ENCODE results near the gene RAPH1.

Gene RAPH1

GRCh38 chr2:203489531-203489930, 45.6 kb downstream of the RAPH1 start:
- no peak for DNase-seq (ENCODE audit: low read depth)

DNA sequence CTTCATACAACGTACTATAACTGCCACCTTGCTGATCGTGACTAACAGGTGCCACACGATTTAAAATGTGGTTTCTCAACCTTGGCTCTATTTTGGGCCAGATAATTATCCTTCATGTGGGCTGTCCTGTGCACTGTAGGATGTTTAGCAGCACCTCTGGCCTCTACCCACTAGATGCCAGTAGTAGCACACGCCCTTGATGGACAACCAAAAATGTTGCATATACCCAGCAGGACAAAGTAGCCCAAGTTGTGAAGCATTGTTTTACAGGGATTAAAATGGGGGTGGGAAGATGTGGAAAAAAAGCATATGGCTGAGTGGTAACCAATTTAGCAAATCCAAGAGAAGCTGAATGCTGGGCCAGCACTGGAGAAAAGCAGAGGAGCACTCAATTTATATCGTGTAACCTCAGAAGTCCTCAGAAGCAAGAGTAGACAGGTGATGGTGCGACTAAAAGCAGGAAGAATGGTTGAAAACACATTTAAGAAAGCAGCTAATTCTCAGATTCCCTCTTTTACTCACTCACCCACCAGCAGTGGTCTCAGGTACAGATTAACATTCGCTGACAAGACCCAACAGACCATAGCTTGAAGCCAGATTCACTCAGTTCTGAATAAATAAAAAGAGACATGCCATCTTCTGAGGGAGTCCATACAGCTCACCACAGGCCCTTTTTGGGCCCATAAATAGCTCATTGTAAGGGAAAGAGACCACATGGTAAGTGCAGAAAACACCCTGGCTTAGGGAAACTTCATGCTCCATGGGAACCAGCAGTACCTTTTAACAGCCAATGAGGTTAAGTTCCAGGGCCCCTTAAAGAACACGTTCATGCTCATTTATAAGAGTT, 50.6 kb downstream of the RAPH1 start:
- DNase-seq (ENCODE audit: low read depth) = no peak

DNA sequence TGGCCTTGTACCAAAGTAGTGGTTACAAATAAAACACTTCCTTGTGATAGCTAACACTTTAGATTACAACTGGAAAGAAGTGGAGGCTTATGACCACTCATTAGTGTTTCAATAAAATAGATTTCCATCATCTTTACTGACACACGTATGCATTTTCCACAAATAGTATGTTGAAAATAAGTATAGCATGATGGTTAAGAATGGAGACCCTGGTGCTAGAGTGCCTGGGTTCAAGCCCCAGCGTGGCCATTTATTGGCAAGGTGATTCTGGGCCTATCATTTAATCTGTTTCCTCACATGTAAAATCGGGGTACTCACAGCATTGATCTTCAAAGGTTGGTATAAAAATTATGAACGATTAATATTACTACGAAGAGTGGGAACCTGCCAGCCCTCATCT, 54.5 kb downstream of the RAPH1 start:
- no peak for DNase-seq (ENCODE audit: low read depth)

GRCh38 chr2:203476881-203477280, 58.2 kb downstream of the RAPH1 start:
- no peak for DNase-seq (ENCODE audit: low read depth)

DNA sequence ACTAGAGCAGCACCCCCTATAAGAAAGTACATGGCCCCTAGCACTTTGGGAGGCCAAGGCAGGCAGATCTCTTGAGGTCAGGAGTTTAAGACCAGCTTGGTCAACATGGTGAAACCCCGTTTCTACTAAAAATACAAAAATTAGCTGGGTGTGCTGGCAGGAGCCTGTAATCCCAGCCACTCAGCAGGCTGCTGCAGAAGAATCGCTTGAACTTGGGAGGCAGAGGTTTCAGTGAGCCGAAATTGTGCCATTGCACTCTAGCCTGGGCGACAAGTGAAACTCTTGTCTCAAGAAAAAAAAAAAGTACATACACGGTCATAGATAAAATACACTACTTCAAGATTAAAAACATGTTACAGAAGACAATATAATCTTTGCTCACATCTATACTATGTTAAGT, 63.8 kb downstream of the RAPH1 start:
- DNase-seq (ENCODE audit: low read depth) = no peak

DNA sequence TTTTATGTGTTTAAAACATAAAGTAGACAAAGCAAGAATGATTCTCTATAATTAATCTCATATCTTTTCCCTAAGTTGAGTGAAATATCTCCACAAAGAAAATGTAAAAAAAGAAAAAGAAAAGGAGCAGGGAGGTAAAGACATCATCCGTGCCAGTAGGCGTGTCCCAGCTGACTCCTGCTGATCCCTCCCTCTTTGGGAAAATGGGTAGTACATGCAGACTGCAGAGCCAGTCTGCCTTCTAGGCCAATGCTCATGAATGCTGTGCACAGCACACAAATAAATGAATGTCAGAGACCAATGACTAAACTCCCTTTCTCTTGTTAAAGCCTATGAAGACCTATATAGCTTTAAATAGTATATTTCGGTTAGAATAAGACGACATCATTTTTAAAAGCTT, 64.7 kb downstream of the RAPH1 start:
- DNase-seq (ENCODE audit: low read depth) = no peak

DNA sequence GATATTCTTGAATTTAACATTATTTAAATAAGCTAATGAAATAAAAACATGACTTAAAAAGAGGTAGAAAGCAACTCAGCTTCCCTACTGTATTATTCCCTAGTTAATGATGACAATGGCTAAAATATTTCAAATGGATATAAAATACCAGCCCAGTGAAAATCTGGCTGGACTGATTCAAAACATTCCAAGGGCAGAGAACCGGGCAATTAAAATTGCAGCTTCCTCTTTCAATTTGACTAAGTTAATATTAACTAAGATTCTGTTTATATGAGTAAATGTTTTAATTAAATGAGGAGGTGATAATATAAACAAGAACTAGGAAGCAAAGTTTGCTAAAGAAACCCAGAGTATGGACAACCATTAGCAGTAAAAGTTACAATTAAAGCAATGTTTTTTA, 65.6 kb downstream of the RAPH1 start:
- DNase-seq (ENCODE audit: low read depth) = no peak

GRCh38 chr2:203463266-203463678, 71.8 kb downstream of the RAPH1 start:
- DNase-seq (ENCODE audit: low read depth) = no peak

DNA sequence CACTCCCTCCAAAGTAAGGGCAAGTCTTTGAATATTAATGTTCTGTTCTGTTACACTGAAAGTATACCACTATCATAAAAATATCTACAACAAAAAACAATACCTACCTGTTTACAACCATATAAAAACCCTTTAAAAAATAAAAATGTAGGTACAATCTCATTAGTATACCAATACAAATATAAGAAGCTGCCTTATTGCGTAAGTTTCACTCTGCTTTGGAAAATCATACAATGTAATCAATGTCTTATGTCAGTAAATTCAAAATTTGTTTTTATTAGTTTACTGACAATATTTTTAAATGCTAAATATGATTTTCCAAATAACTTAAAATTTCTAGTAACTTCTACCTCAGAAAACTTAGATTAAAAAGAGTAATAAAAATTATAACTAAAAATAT, 72.8 kb downstream of the RAPH1 start:
- DNase-seq (ENCODE audit: low read depth) = no peak

- no peak for DNase-seq (ENCODE audit: low read depth)
Measured at GRCh38 chr2:203461746-203462145, 73.4 kb downstream of the RAPH1 start.

GRCh38 chr2:203455209-203455608, 79.9 kb downstream of the RAPH1 start:
- DNase-seq (ENCODE audit: low read depth) = no peak

DNA sequence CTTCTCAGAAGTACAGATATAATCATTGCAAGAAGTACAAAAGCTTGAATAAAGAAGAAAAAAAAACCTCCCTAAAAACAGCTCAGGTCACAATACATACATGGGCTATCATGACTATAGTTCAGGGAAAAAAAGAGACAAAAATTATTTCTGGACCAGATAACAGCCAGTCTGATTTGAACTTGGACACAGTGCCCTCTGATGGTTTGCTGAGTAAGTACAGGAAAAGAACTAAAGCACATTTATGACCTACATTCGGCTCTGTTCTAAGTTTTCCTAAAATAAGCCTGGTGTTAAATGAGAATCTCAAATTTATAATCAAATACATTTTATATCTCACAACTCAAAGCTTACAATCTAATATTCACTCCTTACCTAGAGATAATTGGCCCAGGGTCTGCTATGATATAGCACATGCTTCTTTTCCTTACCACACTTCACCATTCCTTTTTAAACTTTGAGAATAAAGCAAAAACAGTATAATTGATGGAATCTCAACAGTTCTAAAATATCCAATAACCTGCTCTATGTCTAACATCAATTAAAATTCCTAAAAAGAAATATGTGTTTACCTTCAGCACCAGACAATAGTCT, 81.1 kb downstream of the RAPH1 start:
- no peak for DNase-seq (ENCODE audit: low read depth)

DNA sequence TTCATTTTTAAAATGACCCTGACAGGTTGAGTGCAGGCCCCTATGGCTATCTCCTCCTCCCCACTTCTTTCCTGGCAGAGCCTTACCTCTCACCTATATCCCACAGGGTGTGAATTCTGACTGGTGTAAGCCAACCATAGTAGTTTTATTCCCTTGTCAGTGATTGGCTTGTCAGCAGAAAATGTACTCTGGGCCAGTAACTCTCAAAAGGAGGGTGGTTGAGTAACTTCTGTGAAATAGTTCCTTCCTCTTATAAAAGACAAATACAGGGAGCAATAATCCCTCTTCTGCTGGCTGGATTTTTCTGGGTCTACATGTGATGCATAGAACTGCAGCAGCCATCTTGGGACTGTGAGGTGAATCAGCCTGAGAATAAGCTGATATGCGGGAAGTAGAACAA, 83.4 kb downstream of the RAPH1 start:
- DNase-seq (ENCODE audit: low read depth) = no peak

DNA sequence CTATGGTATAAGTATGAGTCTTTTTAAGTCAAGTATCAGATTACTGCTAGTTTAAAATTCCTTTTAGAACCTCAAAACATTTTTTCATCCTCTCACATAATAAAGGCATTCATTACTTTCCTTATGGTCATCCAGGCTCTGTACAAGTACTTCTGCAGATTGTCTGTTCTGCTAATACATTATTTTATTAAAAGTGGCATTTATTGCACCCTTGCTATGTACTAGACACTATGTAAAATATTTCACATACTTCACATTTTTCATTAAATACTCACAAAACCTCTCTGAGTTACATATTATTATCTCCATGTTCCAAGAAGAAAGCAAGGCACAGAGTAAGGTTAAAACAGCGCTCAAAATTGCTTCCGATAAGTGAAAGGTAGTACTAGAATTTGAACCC, 84.1 kb downstream of the RAPH1 start:
- peak; percentile 31 for DNase-seq (ENCODE audit: low read depth)

DNA sequence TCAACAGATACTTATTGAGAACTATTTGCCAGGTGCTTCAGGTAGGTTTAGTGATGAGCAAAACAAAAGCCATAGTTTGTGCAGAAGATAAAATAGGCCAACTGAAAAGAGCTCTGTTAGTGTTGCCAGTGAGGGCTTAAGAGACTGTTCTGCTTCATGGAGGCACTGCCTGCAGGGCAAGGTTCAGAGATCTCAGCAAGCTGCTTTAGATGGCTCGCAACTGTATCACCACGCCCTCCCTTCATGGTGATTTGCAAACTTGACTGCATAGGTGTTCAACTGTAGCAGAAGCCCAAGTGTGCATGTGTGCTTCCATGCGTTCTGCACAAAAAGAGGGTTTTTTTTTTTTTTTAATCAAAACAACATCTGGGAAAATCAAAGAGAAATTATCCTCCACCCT, 84.5 kb downstream of the RAPH1 start:
- DNase-seq (ENCODE audit: low read depth) = no peak

- DNase-seq (ENCODE audit: low read depth) = no peak
Measured at GRCh38 chr2:203446780-203447179, 88.3 kb downstream of the RAPH1 start.

DNA sequence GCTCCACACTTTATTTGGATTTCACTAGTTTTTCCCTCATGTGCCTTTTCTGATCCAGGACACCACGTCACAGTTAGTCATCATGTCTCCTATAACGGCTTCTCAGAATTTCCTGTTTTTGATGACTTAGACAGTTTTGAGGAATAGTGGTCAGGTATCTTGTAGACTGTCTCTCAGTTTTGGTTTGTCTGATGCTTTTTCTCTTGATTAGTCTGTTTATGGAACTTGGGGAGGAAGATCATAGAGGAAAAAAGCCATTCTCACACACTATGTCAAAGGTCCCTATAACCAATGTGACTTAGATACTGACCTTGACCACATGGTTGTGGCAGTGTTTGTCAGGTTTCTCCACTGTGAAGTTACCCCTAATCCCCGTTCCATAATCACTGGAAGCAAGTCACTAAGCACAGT, 89.0 kb downstream of the RAPH1 start:
- DNase-seq (ENCODE audit: low read depth) = no peak

DNA sequence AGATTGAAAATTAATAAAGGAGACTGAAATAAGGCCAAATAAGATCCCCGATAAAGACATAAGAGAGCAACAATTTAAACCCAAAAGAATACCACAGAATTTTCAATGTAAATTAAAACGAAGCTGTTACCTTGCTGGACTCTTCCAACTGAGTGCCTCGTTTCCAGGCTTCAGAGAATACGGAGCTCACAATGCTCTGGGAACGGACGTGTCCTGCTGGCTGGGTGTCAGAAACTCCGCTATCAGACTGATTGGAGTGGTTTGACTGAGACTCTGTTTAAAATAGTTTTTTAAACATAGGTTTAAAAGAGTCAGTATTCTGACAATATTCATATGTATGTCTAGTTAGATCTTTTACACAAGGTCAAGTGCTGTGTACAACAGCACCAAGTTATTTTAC, 90.4 kb downstream of the RAPH1 start:
- no peak for DNase-seq (ENCODE audit: low read depth)

GRCh38 chr2:203442463-203442862, 92.6 kb downstream of the RAPH1 start:
- DNase-seq (ENCODE audit: low read depth) = no peak

GRCh38 chr2:203441463-203441862, 93.6 kb downstream of the RAPH1 start:
- DNase-seq (ENCODE audit: low read depth) = no peak

DNA sequence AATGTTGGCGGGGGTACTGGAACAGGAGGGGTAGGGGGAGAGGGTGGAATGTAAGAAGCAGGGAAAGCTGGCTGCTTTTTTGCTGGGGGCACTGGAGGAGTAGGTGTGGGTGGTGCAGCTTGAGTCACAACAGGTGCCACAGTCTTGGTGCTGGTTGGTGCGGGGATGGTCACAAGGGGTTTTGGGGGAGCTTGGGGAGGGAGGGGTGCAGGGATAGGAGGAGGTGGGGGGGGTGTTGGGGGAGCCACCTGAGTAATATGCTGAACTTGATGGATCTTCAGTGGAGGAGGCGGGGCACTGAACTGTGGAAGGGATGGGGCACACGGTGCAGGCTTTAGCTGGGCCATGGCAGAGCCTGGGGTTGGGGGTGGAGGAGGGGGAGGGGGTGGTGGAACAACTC, 94.4 kb downstream of the RAPH1 start:
- DNase-seq (ENCODE audit: low read depth) = no peak

DNA sequence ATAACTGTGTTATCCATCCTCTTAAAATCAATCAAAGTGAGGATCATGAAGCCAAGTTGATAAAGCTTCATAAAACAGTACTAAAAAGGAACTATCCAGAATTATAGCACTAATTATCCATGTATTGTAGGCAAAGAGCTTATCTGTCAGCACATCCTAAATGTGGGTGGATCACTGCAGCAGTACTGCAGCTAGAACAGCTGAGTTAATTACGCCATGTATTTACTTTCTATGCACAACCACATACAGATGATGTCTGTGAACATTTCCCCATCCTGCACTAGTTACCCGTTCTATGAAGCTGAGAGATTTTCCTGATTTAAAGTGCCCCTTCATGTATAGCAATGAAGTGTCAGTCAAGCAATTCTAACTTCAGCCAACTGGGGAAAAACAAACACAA, 96.6 kb downstream of the RAPH1 start:
- DNase-seq (ENCODE audit: low read depth) = no peak

DNA sequence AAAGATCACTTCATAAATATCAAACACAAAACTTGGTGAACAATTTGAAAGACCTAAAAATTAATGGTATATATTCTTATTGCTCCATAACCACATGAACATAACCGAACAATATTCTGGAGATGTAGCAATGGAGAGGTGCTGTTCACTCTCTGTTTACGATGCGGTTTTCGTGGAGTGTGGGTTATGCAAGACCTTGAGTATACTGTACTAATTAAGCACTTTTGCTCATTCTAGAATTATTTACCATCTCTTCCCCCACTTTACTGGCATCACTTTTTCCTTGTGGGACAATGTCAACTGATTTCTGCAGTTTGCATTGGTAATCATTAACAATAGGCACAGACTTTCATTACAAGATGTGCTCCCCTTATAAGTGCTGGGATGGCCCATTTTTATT, 97.6 kb downstream of the RAPH1 start:
- DNase-seq (ENCODE audit: low read depth) = peak; percentile 46

DNA sequence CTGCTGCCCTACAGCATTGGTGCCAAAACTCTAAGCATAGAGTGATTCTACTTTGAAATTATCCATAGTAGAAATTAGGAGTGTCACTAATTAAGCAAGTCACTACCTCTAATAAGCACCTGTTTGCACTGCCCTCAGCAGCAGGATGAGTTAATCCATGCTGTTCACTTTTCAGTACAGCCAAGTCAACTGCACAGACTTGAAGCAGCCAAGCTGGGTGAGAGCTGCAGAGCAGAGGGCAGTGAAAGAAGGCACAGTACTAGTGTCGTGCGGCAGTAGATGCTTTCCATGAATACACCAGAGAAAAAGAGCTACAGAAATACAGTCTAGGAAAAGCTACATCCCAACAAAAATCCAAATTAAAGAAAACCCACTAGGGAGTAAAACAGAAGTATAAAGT, 98.6 kb downstream of the RAPH1 start:
- no peak for DNase-seq (ENCODE audit: low read depth)
